Left renal pelvis (tissue), 4 donors: Measurements from ENCODE around the gene MTNR1A. TPM values are rescaled to one million over a fixed set of nuclear protein-coding genes. Genes with fewer than 3 reads are reported as not detected.
"Not testable (repeated sequence)": the region's sequence is repeated elsewhere in the genome, so short reads cannot be mapped to it uniquely, and the experiment has no call there.

Experiments used
- DNase-seq, 4 donors: peaks; one replicate each; pipeline ENCODE4 v3.0.0-alpha.2; 2013; ENCODE audit warnings: low read depth in 4 of 4, low spot score in 3 of 4
- polyA plus RNA-seq, 4 donors: library from polyadenylated mRNA; unstranded; fragments of 120-200 nt; gene quantifications; one replicate each; pipeline ENCODE4 v1.2.1, GENCODE V29; 2013; ENCODE audit not compliant: insufficient read length in 4 of 4

MTNR1A gene
- polyA plus RNA-seq, 4 donors, result 0.10 to 2.1 (median 1.6) TPM

- DNase-seq, result no peak
Observed at GRCh38 chr4:186566068-186566467, 10.7 kb upstream of the MTNR1A start.

- no peak for DNase-seq
Observed at GRCh38 chr4:186563761-186564160, 8.4 kb upstream of the MTNR1A start.

GRCh38 chr4:186561748-186562147 lies 6.4 kb upstream of the MTNR1A start:
- DNase-seq, result no peak

- no peak for DNase-seq
Observed at GRCh38 chr4:186560647-186561046, 5.3 kb upstream of the MTNR1A start.

GRCh38 chr4:186557486-186557885 lies 2.1 kb upstream of the MTNR1A start:
- DNase-seq, result no peak

GRCh38 chr4:186557061-186557460 lies 1.7 kb upstream of the MTNR1A start:
- DNase-seq, result no peak

- DNase-seq, result peak in 1 of 4 donors; percentile 38
Observed at GRCh38 chr4:186554539-186554913, 841 bp downstream of the MTNR1A start.

- DNase-seq, result no peak
Observed at GRCh38 chr4:186553717-186554116, 1.6 kb downstream of the MTNR1A start.

- DNase-seq, result no peak
Observed at GRCh38 chr4:186551849-186552248, 3.5 kb downstream of the MTNR1A start.

- DNase-seq, result no peak
Observed at GRCh38 chr4:186545436-186545835, 9.9 kb downstream of the MTNR1A start.

GRCh38 chr4:186543206-186543605 lies 12.2 kb downstream of the MTNR1A start:
- no peak for DNase-seq

GRCh38 chr4:186541801-186542200 lies 13.6 kb downstream of the MTNR1A start:
- no peak for DNase-seq

- no peak for DNase-seq
Observed at GRCh38 chr4:186537843-186538521, 17.4 kb downstream of the MTNR1A start.

- no peak for DNase-seq
Observed at GRCh38 chr4:186536285-186536684, 19.1 kb downstream of the MTNR1A start.

- DNase-seq, result no peak
Observed at GRCh38 chr4:186534056-186534455, 21.3 kb downstream of the MTNR1A start.

GRCh38 chr4:186523927-186524326 lies 31.4 kb downstream of the MTNR1A start:
- DNase-seq, result not testable (repeated sequence)

- DNase-seq, result no peak
Observed at GRCh38 chr4:186516287-186516686, 39.1 kb downstream of the MTNR1A start.

- no peak for DNase-seq
Observed at GRCh38 chr4:186514271-186514950, 41.0 kb downstream of the MTNR1A start.

GRCh38 chr4:186504771-186505170 lies 50.6 kb downstream of the MTNR1A start:
- DNase-seq, result not testable (repeated sequence)

- no peak for DNase-seq
Observed at GRCh38 chr4:186502231-186502630, 53.1 kb downstream of the MTNR1A start.

GRCh38 chr4:186501554-186501953 lies 53.8 kb downstream of the MTNR1A start:
- DNase-seq, result no peak

- no peak for DNase-seq
Observed at GRCh38 chr4:186500721-186501304, 54.6 kb downstream of the MTNR1A start.
